HL-60/S4 treated with phorbol 12-myristate 13-acetate at 8.2 ng/mL for 4 days and 3 days (cell line): ENCODE results near the gene IGFN1.

ENCODE experiments used
- in situ Hi-C: fragments of 300-500 bp; cut with MboI; formaldehyde crosslinking; loops from 2 replicates; pipeline ENCODE4 v1.15.0; 2022; ENCODE audit warnings: low sequenced_read_pairs

IGFN1 gene

DNA sequence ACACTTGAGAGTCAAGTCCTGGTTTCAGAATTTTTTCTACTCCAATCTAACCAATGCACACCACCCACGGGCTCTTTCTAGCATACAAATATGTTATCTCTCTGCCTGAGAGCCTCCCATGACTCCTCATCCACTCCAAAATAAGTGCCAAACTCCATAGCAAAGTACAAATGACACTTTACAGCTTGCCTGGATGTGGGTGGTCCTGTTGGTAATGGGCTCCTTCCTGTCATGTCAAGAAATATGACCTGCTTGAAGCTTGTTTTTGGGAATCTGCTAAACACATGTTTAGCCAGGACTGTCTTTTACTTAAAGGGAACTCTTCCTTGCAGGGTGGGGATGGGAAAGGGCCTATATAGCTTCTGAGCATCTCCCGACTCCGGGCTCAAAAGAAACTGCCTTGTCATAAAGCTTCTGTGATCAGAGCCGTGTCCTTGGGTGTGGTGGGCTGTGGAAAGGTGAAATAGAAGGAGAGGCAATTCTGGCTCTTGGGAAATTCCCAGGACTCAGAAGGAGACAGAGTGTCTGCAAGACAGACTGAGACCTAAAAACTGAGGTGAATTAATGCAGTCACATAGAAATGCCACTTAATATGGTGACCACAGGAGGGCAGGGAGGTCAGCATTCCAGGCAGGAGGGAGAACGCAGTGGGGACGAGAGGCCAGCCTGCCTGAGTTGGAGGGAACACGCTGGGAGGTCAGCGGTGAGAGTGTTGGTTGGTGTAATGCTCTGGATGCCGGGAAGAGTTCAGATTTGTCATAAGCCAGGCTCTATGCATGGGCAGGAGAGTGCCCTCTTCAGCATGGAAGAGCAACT, 6.1 kb upstream of the IGFN1 start:
- in situ Hi-C loops = no loop called here

DNA sequence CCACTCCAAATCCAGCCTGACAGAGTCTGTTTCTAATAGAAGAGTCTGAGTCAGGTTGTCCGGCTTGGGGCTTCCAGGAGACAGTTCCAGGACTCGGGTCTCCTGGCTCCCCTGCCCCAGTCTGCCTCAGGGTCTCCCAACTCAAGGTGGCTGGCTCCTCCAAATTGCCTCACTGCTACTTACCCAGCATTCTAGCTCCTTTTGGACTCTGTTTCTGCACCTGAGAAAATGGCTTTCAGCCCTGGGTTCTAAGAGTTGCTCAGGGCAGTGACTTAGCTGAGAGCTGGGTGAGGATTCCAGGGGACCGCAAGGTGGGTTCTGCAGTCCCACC, 5.5 kb upstream of the IGFN1 start:
- in situ Hi-C loops = no loop called here

DNA sequence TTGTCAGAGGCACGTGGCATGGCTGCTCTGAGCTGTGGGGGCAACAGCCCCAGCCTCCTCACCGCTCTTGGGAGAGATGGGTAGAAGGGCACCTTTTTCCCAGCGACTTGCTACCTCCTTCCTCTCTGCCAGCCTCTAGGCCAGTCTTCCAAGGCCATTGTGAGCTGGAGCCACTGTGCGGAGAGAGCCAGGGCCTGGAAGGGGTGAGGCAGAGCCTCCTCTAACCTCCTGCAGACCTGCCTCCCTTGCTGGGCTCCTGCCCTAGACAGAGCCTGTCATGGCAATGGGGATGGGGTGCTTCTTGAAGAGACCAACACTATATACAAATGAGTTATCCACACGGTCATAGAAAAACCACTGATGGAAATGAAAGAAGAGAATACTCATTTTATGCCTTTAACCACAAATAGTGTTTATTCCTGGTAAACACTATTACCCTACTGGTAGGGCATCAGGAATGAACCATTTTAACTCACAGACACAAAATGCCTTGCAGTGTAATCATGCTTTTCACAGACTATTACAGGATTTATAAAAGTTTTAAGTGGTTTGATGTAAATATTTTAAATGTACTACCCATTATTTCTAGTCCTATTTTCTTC, 5.0 kb upstream of the IGFN1 start:
- in situ Hi-C loops = no loop called here

DNA sequence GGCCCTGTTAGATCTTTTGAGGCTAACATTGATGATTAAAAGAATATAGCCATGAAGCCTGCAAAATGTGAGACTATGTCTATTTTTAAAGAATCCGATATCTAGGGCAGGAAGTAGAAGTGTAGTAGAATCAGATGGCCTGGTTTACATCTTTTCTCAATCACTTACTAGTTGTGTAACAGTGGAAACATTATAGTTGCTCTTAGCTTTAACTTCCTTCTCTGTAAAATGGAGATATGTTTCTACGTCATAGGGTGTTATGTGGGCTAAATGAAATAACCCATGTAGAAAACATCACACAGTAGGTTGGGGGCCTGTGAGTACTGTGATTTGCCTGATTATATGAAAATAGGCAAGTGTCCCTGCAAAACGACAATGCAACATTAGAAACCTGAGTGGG, 4.4 kb upstream of the IGFN1 start:
- in situ Hi-C loops = no loop called here

DNA sequence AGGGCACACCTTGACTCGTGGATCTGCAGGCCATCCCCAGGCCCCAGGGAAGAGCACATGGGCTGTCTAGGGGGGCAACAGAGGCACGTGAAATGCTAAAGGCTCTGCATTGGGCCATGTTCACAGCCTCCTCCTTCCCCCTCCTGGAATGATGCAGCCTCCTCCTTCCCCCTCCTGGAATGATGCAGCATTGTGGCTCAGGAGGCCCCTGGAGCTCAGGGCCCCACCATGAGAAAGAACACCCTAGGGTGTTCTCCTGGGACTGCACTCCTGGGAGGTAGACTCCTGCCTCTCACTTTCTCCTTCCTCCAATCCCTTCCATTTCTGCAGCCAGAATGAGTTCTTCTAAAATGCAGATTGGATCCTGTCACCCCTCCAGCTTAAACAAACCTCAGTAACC, 1.5 kb upstream of the IGFN1 start:
- in situ Hi-C loops = no loop called here

DNA sequence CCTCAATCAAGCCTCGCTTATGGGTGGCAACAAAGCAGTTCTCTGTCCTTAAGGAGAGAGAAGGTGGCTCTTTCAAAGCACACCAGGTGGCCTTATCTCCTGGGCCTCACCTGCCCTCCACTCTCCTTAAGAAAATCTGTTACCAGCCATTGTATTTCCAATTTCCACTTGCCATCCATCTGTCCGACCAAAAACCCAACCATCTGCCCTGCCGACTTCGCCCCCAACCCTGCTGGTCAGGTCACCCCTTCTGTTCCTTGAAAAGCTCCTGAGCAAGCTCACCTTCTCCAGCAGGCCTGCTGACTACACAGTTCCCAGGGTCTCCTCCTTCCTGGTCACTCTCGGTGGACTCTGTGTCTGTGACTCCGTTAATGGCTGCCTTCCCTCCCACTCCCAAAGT, 619 bp upstream of the IGFN1 start:
- in situ Hi-C loops = no loop called here

DNA sequence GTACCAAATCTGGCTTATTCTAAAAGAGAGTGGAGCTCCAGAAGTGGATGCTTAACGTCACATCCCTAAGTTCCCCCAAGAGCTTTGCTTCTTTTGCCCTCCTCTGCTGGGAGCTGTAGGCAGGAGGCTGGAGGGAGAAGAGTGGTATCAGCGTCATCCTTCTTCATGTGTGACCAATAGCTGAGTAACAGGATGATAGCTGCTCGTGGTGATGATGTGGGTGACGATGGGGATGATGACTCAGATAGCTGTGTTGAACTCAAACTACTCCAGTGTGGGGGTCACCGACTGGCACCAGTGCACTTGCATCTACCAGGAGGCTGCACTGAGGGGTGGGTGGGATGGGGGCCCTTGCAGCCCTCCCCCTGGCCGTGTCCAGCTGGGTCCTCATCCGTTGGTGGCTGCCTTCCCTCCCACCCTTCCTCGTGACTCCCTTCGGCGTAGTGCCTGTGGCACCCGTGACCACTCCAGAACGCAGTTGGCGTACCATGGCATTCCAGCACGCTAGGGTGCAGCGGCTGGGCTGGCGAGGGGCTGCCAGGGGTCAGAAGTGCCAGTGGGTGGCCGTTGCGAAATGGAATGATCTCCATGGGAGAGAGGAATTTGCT, 1.1 kb downstream of the IGFN1 start:
- in situ Hi-C loops = no loop called here

DNA sequence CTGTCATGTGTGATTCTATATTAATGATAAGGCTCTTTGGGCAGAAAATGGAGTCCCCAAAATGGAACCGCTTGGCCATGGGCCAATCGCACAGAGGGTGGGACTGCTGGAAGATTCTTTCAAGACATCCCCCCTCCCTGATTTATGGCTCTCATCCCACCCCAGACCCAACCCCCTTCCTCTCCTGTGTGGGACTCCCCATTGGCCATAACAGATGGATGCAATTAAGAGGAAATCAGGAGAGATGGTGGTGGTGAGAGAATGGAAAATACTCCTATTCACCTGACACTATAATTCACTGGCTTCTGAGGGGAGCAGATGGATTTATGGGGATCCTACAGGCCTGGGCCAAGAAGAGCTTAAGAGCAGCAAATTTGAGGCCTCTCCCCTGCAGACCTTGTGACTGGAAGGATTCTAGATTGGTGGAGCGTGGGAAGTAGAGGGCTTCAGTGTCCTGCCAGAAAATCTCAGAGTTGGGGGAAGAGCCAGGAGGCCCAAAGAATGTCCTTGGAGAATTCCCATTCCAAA, 1.7 kb downstream of the IGFN1 start:
- in situ Hi-C loops = no loop called here

DNA sequence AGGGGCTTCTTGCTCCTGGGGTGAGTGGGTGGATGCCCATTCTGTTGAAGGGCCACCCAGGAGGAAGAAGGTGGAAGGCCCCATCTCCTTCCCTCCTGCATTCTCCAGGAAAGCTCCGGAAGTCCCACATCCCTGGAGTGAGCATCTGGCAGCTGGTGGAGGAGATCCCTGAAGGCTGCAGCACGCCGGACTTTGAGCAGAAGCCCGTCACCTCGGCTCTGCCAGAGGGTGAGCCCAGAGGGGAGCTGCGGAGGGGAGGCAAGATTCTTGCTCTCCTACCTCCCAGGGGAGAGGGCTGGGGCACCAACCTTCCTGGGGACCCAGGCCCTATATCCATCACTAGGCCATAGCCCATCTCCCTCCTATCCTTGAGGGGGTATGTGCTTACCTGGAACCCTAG, 3.4 kb downstream of the IGFN1 start:
- in situ Hi-C loops = no loop called here

DNA sequence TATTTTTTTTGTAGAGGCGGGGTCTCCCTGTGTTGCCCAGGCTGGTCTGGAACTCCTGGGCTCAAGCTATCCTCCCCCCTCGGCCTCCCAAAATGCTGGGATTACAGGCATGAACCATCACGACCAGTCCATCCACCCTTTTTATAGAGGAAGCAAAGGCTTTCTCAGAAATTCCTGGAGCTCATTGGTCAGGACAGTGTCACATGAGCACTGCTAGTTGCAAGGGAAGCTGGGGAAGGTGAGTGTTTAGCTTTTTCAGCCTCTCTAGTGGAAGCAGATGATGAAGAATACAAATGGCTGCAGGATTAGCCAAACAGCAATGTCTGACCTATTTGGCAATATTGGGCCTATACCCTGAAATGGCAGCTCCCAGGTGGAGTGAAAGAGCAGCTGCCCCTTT, 8.0 kb downstream of the IGFN1 start:
- in situ Hi-C loops = no loop called here

DNA sequence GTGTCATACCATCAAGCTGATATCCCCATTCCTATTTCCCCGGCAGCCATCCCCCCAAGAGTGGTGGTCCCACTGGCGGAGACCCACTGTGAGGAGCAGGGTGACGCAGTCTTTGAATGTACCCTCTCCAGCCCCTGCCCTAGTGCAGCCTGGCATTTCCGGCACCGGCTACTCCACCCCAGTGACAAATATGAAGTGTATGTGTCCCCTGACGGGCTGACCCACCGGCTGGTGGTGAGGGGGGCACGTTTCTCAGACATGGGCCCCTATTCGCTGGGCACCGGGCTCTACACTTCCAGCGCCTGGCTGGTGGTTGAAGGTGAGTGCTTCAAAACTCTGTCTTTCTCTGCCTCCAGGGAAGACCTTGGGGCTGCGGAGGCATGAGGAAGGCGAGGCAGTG, 14.4 kb downstream of the IGFN1 start:
- in situ Hi-C loops = no loop called here

DNA sequence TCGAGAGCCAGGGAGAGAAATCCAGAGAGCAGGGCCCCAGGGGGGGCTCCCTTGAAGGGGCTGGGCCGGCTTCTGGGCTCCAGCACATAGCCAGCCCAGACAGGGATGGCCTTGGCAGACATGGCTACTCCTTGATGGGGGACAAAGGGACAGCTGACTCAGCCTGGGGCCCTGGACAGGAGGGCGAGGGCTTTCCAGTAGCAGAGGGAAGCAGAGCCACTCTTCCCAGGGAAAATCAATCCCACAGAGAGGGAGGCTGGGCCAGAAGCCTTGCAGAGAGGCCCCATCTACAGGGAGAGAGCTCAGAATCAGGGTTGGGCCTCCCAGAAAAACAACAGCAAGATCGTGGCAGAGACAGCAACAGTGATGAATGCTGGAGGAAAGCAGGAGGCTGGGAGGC, 15.6 kb downstream of the IGFN1 start:
- in situ Hi-C loops = no loop called here

DNA sequence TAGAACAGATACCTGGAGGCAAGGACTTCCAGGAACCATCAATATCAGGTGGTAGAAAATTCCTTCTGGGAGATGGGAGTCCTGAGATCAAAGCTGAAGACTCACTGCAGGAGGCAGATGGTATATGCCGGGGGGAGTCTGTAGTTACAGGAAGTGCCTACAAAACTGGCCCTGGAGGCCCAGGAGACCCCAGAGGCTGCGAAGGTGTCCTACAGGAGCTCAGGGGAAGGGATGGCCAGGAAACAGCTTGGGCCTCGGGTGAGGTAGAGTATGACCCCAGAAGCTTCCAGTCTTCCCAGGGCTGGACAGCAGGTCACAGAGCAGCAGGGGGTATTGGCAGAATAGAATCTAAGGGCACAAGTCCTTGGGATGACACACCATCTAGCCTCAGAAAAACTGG, 16.4 kb downstream of the IGFN1 start:
- in situ Hi-C loops = no loop called here

DNA sequence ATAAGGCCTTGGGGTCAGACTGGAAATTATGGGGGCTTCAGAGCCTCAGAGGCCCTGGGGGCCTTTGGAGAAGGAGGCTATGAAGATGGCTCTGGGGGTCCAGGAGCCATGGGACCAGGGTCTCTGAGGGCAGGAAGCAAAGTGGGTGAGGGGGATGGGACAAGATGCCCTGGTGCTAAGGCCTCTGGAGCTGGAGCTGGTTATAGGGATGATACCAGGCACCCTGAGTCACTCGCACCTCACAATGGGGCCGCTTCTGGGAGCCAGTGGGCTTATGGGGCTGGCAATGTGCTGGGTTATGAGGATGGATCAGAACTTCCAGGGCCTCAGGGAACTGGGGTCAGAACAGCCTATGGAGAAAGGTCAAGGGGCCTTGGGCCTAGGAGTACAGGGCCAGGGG, 17.6 kb downstream of the IGFN1 start:
- in situ Hi-C loops = no loop called here

DNA sequence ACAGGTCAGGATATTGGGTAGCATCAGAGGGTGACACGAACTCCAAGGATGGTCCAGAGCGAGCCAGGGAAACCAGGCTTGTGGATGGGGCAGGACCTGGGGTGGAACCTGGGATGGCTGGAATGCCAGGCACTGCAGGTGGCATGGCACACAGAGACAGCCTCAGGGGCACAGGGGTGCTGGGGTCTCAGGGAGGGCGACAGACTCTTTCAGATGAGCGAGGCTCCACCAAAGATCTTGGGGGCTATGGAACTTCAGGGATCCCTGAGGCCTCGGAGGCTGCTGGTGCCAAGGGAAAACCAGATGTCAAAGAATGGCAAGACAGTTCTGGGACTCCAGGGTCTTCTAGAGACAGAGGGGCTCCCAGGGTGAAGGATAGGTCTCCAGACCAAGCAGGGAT, 21.4 kb downstream of the IGFN1 start:
- in situ Hi-C loops = no loop called here

DNA sequence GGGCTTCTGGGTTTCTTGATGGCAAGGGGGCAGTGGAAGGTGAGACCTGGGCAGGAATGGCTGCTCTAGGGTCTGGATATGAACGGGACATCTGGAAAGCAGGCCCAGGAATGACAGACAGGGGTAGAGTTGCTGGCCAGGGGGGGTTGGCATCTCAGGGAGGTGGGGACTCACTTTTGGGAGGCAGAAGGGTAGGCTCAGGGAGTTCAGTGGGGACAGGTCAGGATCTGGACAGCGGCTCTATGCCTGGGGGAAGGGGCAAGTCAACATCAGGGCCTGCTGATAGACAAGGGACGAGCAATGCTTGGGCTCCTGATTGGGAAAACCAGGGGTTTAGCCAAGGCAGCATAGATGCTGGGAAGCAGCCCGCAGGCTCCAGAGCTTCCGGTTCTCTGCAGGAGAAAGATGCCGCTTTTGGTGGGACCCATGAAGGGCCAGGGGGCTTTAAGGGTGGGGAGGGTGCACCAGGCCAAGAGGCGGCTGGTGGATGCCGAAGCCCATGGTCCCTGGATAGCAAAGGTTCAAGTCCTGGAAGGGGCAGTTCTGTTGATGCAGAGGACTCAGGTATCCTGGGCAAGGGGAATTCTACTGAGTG, 21.9 kb downstream of the IGFN1 start:
- in situ Hi-C loops = no loop called here

DNA sequence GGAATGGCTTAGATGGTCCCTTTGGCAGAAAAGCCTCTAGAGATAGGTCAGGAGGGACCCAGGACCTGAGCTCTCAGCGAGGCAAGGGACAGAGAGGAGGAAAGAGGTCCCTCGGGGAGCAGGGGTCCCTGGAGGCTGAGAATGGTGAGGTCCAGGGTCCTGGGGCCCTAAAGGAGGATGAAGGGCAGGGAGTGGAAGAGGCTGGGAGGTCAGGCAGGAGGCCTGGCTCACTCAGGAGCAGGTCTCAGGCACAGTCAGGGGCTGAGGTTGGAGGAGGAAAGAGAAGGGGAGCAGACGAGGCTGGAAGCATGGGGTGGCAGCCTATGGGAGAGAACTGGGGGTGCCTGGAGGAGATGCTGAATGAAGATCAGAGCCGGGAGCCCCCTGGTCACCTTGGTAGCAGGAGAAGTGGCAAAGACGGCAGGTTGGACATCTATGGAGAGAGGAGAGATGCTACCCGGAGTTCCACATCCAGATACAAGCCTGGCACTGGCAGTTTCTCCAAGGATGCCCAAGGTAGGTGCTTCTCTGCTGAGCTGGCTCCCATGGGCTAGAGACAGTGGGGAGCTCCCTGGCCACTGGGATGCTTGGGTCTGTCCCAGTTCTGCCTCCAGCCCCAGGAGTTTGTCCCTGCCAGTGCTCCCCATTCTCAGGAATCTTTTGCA, 22.6 kb downstream of the IGFN1 start:
- in situ Hi-C loops = no loop called here

DNA sequence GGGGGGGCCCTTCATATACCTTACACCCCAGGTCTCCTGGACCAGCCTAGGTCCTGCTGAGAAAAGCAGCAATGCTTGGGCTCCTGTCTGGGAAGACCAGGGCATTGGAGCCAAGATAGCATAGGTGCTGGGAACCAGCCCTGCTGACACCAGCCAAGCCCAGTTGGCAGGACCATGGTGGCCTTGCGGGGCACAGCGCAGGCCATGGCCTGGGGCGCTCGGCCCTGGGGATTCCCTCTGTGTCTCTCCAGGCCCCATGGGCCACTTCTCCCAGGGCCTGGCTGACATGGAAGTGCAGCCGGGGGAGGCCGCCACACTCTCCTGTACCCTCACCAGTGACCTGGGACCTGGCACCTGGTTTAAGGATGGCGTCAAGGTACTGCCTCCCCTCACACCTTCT, 23.3 kb downstream of the IGFN1 start:
- in situ Hi-C loops = no loop called here

DNA sequence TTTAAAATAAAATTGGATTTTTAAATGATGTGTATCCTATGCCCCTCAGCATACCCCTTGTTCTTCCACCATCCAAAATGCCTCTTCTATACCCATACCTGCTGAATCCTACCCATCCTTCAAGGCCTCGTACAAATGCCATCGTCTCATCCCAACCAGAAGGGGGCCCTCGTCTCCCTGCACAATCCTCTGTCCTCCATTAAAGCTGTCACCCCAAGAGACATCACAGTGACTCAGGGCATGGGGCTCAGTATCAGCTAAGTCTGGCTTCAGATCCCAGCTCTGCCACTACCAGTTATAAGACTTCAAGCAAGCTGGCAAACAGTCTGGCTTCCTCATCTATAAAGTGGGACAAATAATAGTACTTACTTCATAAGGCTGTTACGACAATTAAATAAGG, 23.8 kb downstream of the IGFN1 start:
- in situ Hi-C loops = no loop called here

DNA sequence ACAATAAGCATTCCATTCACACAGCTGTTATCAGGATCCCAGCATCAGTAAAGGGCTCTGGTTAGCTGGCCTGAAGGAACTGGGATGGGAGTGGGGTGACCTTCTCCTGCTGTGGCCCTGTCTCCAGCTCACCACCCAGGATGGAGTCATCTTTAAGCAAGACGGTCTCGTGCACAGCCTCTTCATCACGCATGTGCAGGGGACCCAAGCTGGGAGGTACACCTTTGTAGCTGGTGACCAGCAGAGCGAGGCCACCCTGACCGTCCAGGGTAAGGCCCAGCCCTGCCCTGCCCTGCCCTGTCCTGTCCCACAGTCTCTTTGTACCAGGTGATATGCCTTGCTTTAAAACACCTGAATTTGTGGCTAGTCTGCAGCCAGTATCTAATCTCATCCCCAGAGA, 24.3 kb downstream of the IGFN1 start:
- in situ Hi-C loops = no loop called here
